GM13976 (cell line): ENCODE data around the gene LY6G5B.

Experiments
- DNase-seq: peaks from one replicate; pipeline ENCODE4 v3.0.0; 2012; ENCODE audit warnings: low spot score
- CTCF ChIP-seq: IDR thresholded peaks from 2 replicates; pipeline ENCODE4 v1.5.1; 2012; ENCODE audit warnings: borderline replicate concordance, mild to moderate bottlenecking; ENCODE audit not compliant: insufficient read depth; ENCODE audit errors: extremely low read depth, missing control alignments, control extremely low read depth
- in situ Hi-C: fragments of 300-500 bp; cut with MboI; formaldehyde crosslinking; loops from one replicate; pipeline ENCODE4 v1.12.0; 2022; ENCODE audit warnings: low sequenced_read_pairs, mixed read lengths, inconsistent platforms; ENCODE audit not compliant: unreplicated experiment

The LY6G5B gene

GRCh38 chr6:31722173-31722572 lies 52.4 kb downstream of the LY6G5B start:
- TF ChIP-seq CTCF: no peak
- in situ Hi-C loops: no loop called here
- DNase-seq: no peak
